CD14-positive monocyte (primary cell): Measurements from ENCODE around the gene PITPNC1. TPM values are rescaled to one million over a fixed set of nuclear protein-coding genes. Genes with fewer than 3 reads are reported as not detected.
A peak's percentile ranks its signal among the peaks of the same experiment; 100 is the strongest.

Experiments
- DNase-seq, 3 donors: peaks; one replicate each; pipeline ENCODE4 v3.0.0-alpha.2; 2011 to 2022
- H2AFZ ChIP-seq: 2 replicates; pipeline ENCODE4 v1.6.0; 2012; ENCODE audit warnings: mild to moderate bottlenecking, low read depth, low read length, inconsistent platforms; ENCODE audit not compliant: insufficient read depth, poor library complexity, severe bottlenecking
- H3K27ac ChIP-seq, 2 donors: 1 replicate in 1 of 2; 2 replicates in 1 of 2; pipeline ENCODE4 v1.5.1; 2012 to 2013; ENCODE audit warnings: low read length in 2 of 2, control low read depth in 1 of 2, inconsistent platforms in 1 of 2, low read depth in 1 of 2, mild to moderate bottlenecking in 1 of 2
- H3K27me3 ChIP-seq, 2 donors: one replicate each; pipeline versions ENCODE4 v1.6.0 to v1.6.1; 2011 to 2013; ENCODE audit warnings: low read length in 2 of 2; ENCODE audit not compliant: control insufficient read depth in 2 of 2, insufficient read depth in 2 of 2
- H3K36me3 ChIP-seq, 2 donors: replicated peaks in 1 of 2; 1 replicate in 1 of 2; 2 replicates in 1 of 2; pipeline versions ENCODE4 v1.5.1 to v1.6.1; 2012 to 2013; ENCODE audit warnings: low read length in 2 of 2, control low read depth in 1 of 2, inconsistent platforms in 1 of 2, mild to moderate bottlenecking in 1 of 2; ENCODE audit not compliant: insufficient read depth in 2 of 2, control insufficient read depth in 1 of 2
- H3K4me1 ChIP-seq, 2 donors: 1 replicate in 1 of 2; 2 replicates in 1 of 2; pipeline versions ENCODE4 v1.5.1 to v1.6.1; 2012 to 2013; ENCODE audit warnings: low read length in 2 of 2, control low read depth in 1 of 2, inconsistent platforms in 1 of 2, mild to moderate bottlenecking in 1 of 2, moderate library complexity in 1 of 2; ENCODE audit not compliant: insufficient read depth in 2 of 2, control insufficient read depth in 1 of 2
- H3K4me2 ChIP-seq: replicated peaks from 2 replicates; pipeline ENCODE3; 2012; ENCODE audit warnings: low read length, moderate library complexity, mild to moderate bottlenecking; ENCODE audit not compliant: poor library complexity, severe bottlenecking; ENCODE audit errors: extremely low read depth
- H3K4me3 ChIP-seq, 3 experiments: fragments of 200-600 bp in 1 of 3; sonication (generic) in 1 of 3; replicated peaks in 1 of 3; 1 replicate in 2 of 3; 2 replicates in 1 of 3; pipeline ENCODE4 v1.5.1; 2011 to 2013; ENCODE audit warnings: low read length in 3 of 3, mild to moderate bottlenecking in 3 of 3, control low read depth in 2 of 3, low read depth in 2 of 3, inconsistent platforms in 1 of 3, moderate library complexity in 1 of 3
- H3K79me2 ChIP-seq: 2 replicates; pipeline ENCODE4 v1.6.0; 2012; ENCODE audit warnings: mild to moderate bottlenecking, control low read depth, inconsistent platforms, low read length, moderate library complexity; ENCODE audit not compliant: insufficient read depth
- H3K9ac ChIP-seq: 2 replicates; pipeline ENCODE4 v1.6.0; 2017; ENCODE audit warnings: low read length, mild to moderate bottlenecking; ENCODE audit not compliant: insufficient read depth, poor library complexity, severe bottlenecking
- H3K9me3 ChIP-seq, 2 donors: replicated peaks in 1 of 2; 1 replicate in 1 of 2; 2 replicates in 1 of 2; pipeline versions ENCODE4 v1.5.1 to v1.6.1; 2012 to 2013; ENCODE audit warnings: low read length in 2 of 2, control low read depth in 1 of 2; ENCODE audit not compliant: control insufficient read depth in 1 of 2, insufficient read depth in 1 of 2
- H4K20me1 ChIP-seq: 2 replicates; pipeline ENCODE4 v1.6.0; 2012; ENCODE audit warnings: mild to moderate bottlenecking, low read length, control low read depth, moderate library complexity; ENCODE audit not compliant: insufficient read depth
- H3K27ac Mint-ChIP-seq, 7 donors: one replicate each; pipeline ENCODE4 v1.8.0; 2020; ENCODE audit warnings: mild to moderate bottlenecking in 7 of 7, mixed read lengths in 7 of 7, moderate library complexity in 6 of 7, inconsistent platforms in 2 of 7
- H3K27me3 Mint-ChIP-seq, 3 donors: one replicate each; pipeline ENCODE4 v1.8.0; 2021 to 2022; ENCODE audit warnings: low read depth in 3 of 3, mild to moderate bottlenecking in 3 of 3, mixed read lengths in 3 of 3, moderate library complexity in 3 of 3, inconsistent platforms in 1 of 3
- H3K36me3 Mint-ChIP-seq, 2 donors: one replicate each; pipeline ENCODE4 v1.8.0; 2020; ENCODE audit warnings: mixed read lengths in 2 of 2, inconsistent platforms in 1 of 2, mild to moderate bottlenecking in 1 of 2
- H3K4me1 Mint-ChIP-seq: one replicate; pipeline ENCODE4 v1.8.0; 2020; ENCODE audit warnings: mild to moderate bottlenecking, mixed read lengths
- H3K4me3 Mint-ChIP-seq, 2 donors: one replicate each; pipeline ENCODE4 v1.8.0; 2020; ENCODE audit warnings: mild to moderate bottlenecking in 2 of 2, mixed read lengths in 2 of 2, moderate library complexity in 1 of 2
- H3K9me3 Mint-ChIP-seq, 7 donors: one replicate each; pipeline ENCODE4 v1.8.0; 2020 to 2022; ENCODE audit warnings: mixed read lengths in 7 of 7, mild to moderate bottlenecking in 6 of 7, moderate library complexity in 6 of 7, inconsistent platforms in 2 of 7
- CTCF ChIP-seq: fragments of 200-600 bp; IDR thresholded peaks from one replicate; pipeline ENCODE4 v1.8.0; 2022; ENCODE audit warnings: antibody characterized with exemption, mild to moderate bottlenecking
- WGBS: methylation state at CpG from one replicate; pipeline ENCODE4 v1.1.5; 2013; ENCODE audit warnings: missing lambda C conversion rate; ENCODE audit not compliant: insufficient coverage; 5-methylcytosine and 5-hydroxymethylcytosine counted together
- intact Hi-C, 2 donors: fragments of 100-400 bp; cut with micrococcal nuclease; formaldehyde crosslinking; loops; one replicate each; pipeline versions ENCODE4 v1.15.0 to v1.15.1; 2023
- polyA plus RNA-seq, 3 donors: library from polyadenylated mRNA; depleted of rRNA in 1 of 3; unstranded in 2 of 3; stranded (reverse) in 1 of 3; fragments of 300-500 nt in 2 of 3; fragments of >200 nt in 1 of 3; fragmentation: Illumina TruSeq in 2 of 3; gene quantifications; 1 replicate in 2 of 3; 2 replicates in 1 of 3; pipeline ENCODE4 v1.2.3, GENCODE V29; 2012 to 2021

PITPNC1 gene
- polyA plus RNA-seq, 3 donors: 18.5 to 31.0 (median 21.7) TPM

- Mint-ChIP-seq H3K9me3 (peaks cover 0 to 2% (median 0%) of the 10 kb centered on the region in 7 donors), H3K27me3 (peaks cover 0 to 5% (median 0%) of the 10 kb centered on the region in 3 donors), H3K4me3 (no peak overlapping the region), H3K36me3 (no peaks in the 10 kb centered on the region), H3K27ac (peak overlapping the region in 1 of 7 donors; percentile 68), H3K4me1 (peaks cover 31% of the 10 kb centered on the region)
- H3K9ac ChIP-seq: no peak overlapping the region
- intact Hi-C loops: no loop called here
- H3K4me3 ChIP-seq: no peak overlapping the region
- H3K4me1 ChIP-seq: peaks cover 17 to 20% of the 10 kb centered on the region in 2 donors
- H3K36me3 ChIP-seq: no peaks in the 10 kb centered on the region
- no peaks in the 10 kb centered on the region for H3K27me3 ChIP-seq
- H3K4me2 ChIP-seq: no peak overlapping the region
- no peak for TF ChIP-seq CTCF
- WGBS: 76% methylated on average over 3 of the region's 7 CpGs
- DNase-seq: no peak
- no peaks in the 10 kb centered on the region for H3K9me3 ChIP-seq
- peaks cover 49% of the 10 kb centered on the region for H4K20me1 ChIP-seq
- H3K27ac ChIP-seq: no peak overlapping the region
- H2AFZ ChIP-seq: no peak overlapping the region
- peaks cover 38% of the 10 kb centered on the region for H3K79me2 ChIP-seq
Measured at GRCh38 chr17:67415291-67415690, 38.2 kb downstream of the PITPNC1 start.

- no peak overlapping the region for H3K4me3 Mint-ChIP-seq
- H3K4me1 Mint-ChIP-seq: peaks cover 35% of the 10 kb centered on the region
- intact Hi-C loops: no loop called here
- peaks cover 0 to 5% (median 0%) of the 10 kb centered on the region in 3 donors for H3K27me3 Mint-ChIP-seq
- Histone ChIP-seq H3K27me3 (no peaks in the 10 kb centered on the region), H3K4me3 (no peak overlapping the region), H3K9me3 (no peaks in the 10 kb centered on the region), H3K36me3 (no peaks in the 10 kb centered on the region), H3K4me2 (no peak overlapping the region), H4K20me1 (peaks cover 47% of the 10 kb centered on the region), H2AFZ (no peak overlapping the region), H3K4me1 (peaks cover 17 to 21% of the 10 kb centered on the region in 2 donors), H3K27ac (no peak overlapping the region), H3K9ac (no peak overlapping the region), H3K79me2 (peaks cover 30% of the 10 kb centered on the region)
- no peak for DNase-seq
- H3K36me3 Mint-ChIP-seq: no peaks in the 10 kb centered on the region
- H3K27ac Mint-ChIP-seq: no peak overlapping the region
- WGBS: no CpG with 5 or more reads among the region's 1 CpG
- no peak for TF ChIP-seq CTCF
- peaks cover 0 to 2% (median 0%) of the 10 kb centered on the region in 7 donors for H3K9me3 Mint-ChIP-seq
Measured at GRCh38 chr17:67417507-67417906, 40.4 kb downstream of the PITPNC1 start.
